Ishikawa (cell line): ENCODE data around the gene MARCHF10.

Experiments
- CREB1 ChIP-seq: IDR thresholded peaks from 2 replicates; pipeline ENCODE4 v1.6.1; 2012; ENCODE audit warnings: low read depth
- EP300 ChIP-seq: IDR thresholded peaks from 2 replicates; pipeline ENCODE4 v1.6.1; 2012; ENCODE audit warnings: borderline replicate concordance
- FOXM1 ChIP-seq: IDR thresholded peaks from 2 replicates; pipeline ENCODE4 v1.6.1; 2012; ENCODE audit warnings: low read depth, borderline replicate concordance
- NFIC ChIP-seq: IDR thresholded peaks from 2 replicates; pipeline ENCODE4 v1.6.1; 2012
- TAF1 ChIP-seq: IDR thresholded peaks from 2 replicates; pipeline ENCODE4 v1.6.1; 2012; ENCODE audit warnings: low read depth, mild to moderate bottlenecking
- TCF12 ChIP-seq: IDR thresholded peaks from 2 replicates; pipeline ENCODE4 v1.6.1; 2012; ENCODE audit warnings: low read depth
- YY1 ChIP-seq: IDR thresholded peaks from 2 replicates; pipeline ENCODE4 v1.6.1; 2012; ENCODE audit warnings: low read depth
- ZBTB7A ChIP-seq: IDR thresholded peaks from 2 replicates; pipeline ENCODE4 v1.6.1; 2012; ENCODE audit warnings: low read depth
- TF ChIP-seq, protein P1 (sequence below): IDR thresholded peaks from 2 replicates; pipeline ENCODE4 v1.6.1; 2012
- TF ChIP-seq, protein P2 (sequence below): IDR thresholded peaks from 2 replicates; pipeline ENCODE4 v1.6.1; 2012; ENCODE audit warnings: low read depth, mild to moderate bottlenecking
- TF ChIP-seq, protein P3 (sequence below): IDR thresholded peaks from 2 replicates; pipeline ENCODE4 v1.6.1; 2012

DNA sequence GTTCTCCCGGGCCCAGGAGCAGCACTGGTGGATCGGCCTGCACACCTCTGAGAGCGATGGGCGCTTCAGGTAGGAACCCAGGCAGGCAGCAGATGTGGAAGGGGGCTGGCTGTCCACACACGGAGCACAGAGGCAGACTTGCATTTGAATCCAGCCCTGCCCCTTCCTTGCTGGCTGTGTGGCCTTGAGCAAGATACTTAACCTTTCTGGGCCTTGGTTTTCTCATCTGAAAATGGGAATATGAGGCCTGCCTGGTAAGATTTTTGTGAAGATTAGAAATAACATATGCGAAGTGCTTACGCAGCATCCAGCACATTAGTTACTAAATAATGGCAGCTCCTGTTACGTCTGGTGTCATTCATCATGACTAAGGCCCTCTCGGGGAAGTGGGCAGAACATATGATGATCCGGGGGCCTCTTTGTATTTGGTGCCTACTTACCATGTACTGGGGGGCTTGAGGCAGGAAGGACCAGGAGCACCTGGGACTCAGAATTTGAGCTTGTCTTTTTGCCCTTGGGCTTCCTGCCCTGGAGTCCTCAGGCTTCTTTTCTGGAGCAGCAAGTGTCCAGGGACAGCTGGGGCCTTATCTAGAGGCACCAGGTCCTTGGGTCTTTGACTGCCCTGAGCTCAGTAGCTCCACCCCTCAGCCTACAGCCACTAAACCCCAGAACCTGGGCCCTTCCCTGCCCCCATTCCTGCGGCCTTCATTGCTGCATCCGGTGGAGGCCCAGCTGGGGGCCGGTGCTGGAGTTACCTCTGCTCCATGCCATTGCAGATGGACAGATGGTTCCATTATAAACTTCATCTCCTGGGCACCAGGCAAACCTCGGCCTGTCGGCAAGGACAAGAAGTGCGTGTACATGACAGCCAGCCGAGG is 126.8 kb downstream of the MARCHF10 start:
- TF ChIP-seq EP300, result no peak
- TF ChIP-seq, protein P1, sequence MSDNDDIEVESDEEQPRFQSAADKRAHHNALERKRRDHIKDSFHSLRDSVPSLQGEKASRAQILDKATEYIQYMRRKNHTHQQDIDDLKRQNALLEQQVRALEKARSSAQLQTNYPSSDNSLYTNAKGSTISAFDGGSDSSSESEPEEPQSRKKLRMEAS, result no peak
- no peak for TF ChIP-seq YY1
- TF ChIP-seq, protein P2, sequence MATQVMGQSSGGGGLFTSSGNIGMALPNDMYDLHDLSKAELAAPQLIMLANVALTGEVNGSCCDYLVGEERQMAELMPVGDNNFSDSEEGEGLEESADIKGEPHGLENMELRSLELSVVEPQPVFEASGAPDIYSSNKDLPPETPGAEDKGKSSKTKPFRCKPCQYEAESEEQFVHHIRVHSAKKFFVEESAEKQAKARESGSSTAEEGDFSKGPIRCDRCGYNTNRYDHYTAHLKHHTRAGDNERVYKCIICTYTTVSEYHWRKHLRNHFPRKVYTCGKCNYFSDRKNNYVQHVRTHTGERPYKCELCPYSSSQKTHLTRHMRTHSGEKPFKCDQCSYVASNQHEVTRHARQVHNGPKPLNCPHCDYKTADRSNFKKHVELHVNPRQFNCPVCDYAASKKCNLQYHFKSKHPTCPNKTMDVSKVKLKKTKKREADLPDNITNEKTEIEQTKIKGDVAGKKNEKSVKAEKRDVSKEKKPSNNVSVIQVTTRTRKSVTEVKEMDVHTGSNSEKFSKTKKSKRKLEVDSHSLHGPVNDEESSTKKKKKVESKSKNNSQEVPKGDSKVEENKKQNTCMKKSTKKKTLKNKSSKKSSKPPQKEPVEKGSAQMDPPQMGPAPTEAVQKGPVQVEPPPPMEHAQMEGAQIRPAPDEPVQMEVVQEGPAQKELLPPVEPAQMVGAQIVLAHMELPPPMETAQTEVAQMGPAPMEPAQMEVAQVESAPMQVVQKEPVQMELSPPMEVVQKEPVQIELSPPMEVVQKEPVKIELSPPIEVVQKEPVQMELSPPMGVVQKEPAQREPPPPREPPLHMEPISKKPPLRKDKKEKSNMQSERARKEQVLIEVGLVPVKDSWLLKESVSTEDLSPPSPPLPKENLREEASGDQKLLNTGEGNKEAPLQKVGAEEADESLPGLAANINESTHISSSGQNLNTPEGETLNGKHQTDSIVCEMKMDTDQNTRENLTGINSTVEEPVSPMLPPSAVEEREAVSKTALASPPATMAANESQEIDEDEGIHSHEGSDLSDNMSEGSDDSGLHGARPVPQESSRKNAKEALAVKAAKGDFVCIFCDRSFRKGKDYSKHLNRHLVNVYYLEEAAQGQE, result no peak
- no peak for TF ChIP-seq CREB1
- no peak for TF ChIP-seq TAF1
- TF ChIP-seq, protein P3, sequence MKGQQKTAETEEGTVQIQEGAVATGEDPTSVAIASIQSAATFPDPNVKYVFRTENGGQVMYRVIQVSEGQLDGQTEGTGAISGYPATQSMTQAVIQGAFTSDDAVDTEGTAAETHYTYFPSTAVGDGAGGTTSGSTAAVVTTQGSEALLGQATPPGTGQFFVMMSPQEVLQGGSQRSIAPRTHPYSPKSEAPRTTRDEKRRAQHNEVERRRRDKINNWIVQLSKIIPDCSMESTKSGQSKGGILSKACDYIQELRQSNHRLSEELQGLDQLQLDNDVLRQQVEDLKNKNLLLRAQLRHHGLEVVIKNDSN, result no peak
- no peak for TF ChIP-seq NFIC
- no peak for TF ChIP-seq TCF12
- no peak for TF ChIP-seq FOXM1
- no peak for TF ChIP-seq ZBTB7A
